SK-N-SH (cell line): ENCODE measurements around the gene MALAT1. TPM values are rescaled to one million over a fixed set of nuclear protein-coding genes. Genes with fewer than 3 reads are reported as not detected.

Source experiments
- CTCF ChIA-PET: fragments of 300-600, 350-600 bp; formaldehyde crosslinking; extraction: SDS; loops from one replicate; lab custom pipeline; 2021; lab: Yijun Ruan, JAX
- POLR2A ChIA-PET: fragments of 350-600 bp; sonication (Branson Sonifier 250); formaldehyde crosslinking; extraction: SDS; loops from one replicate; lab custom pipeline; 2020; ENCODE audit warnings: antibody characterized with exemption, inconsistent platforms; lab: Yijun Ruan, JAX
- DNase-seq: peaks from one replicate; pipeline ENCODE4 v3.0.0; 2012
- H2AFZ ChIP-seq: fragments of 200-600 bp; sonication (generic); 2 replicates; pipeline ENCODE4 v1.8.1; 2016; ENCODE audit warnings: antibody characterized with exemption, mild to moderate bottlenecking, low read depth
- H3F3A ChIP-seq: fragments of 200-600 bp; sonication (generic); replicated peaks from 2 replicates; pipeline ENCODE3; 2016; ENCODE audit warnings: antibody characterized with exemption, mild to moderate bottlenecking; ENCODE audit not compliant: insufficient read depth
- H3K27ac ChIP-seq, 2 experiments: fragments of 200-500 bp in 1 of 2; fragments of 200-600 bp in 1 of 2; sonication (Bioruptor generic) in 1 of 2; sonication (generic), shearing (Covaris generic) in 1 of 2; 2 replicates each; pipeline versions ENCODE4 v1.5.1 to v1.6.1; 2014 to 2016; ENCODE audit warnings: low read depth in 2 of 2, inconsistent platforms in 1 of 2, low read length in 1 of 2, mild to moderate bottlenecking in 1 of 2, mixed read lengths in 1 of 2
- H3K27me3 ChIP-seq: fragments of 200-600 bp; sonication (generic), shearing (Covaris generic); 2 replicates; pipeline ENCODE4 v1.6.1; 2016; ENCODE audit warnings: mixed run types; ENCODE audit not compliant: insufficient read depth
- H3K36me3 ChIP-seq, 2 experiments: fragments of 200-500 bp in 1 of 2; fragments of 200-600 bp in 1 of 2; sonication (Bioruptor generic) in 1 of 2; sonication (generic) in 1 of 2; replicated peaks in 1 of 2; 2 replicates each; pipeline versions ENCODE3 to v1.5.1; 2014 to 2016; ENCODE audit warnings: low read length in 1 of 2, mild to moderate bottlenecking in 1 of 2; ENCODE audit not compliant: insufficient read depth in 2 of 2, control insufficient read depth in 1 of 2
- H3K4me1 ChIP-seq, 2 experiments: fragments of 200-500 bp in 1 of 2; fragments of 200-600 bp in 1 of 2; sonication (Bioruptor generic) in 1 of 2; sonication (generic), shearing (Covaris generic) in 1 of 2; 2 replicates each; pipeline versions ENCODE4 v1.5.1 to v1.6.1; 2014 to 2016; ENCODE audit warnings: low read depth in 1 of 2, low read length in 1 of 2, mixed run types in 1 of 2; ENCODE audit not compliant: insufficient read depth in 2 of 2, control insufficient read depth in 1 of 2
- H3K4me2 ChIP-seq: fragments of 200-600 bp; sonication (generic), shearing (Covaris generic); 2 replicates; pipeline ENCODE4 v1.6.1; 2017; ENCODE audit warnings: mixed run types
- H3K4me3 ChIP-seq, 2 experiments: fragments of 200-500 bp in 1 of 2; fragments of 200-600 bp in 1 of 2; sonication (Bioruptor generic) in 1 of 2; sonication (generic), shearing (Covaris generic) in 1 of 2; 2 replicates each; pipeline versions ENCODE4 v1.5.1 to v1.8.1; 2014 to 2016; ENCODE audit warnings: low read depth in 2 of 2, inconsistent platforms in 1 of 2, low read length in 1 of 2, mild to moderate bottlenecking in 1 of 2, mixed read lengths in 1 of 2, moderate library complexity in 1 of 2
- H3K79me2 ChIP-seq: fragments of 200-600 bp; sonication (generic); 2 replicates; pipeline ENCODE4 v1.8.1; 2017; ENCODE audit warnings: mild to moderate bottlenecking; ENCODE audit not compliant: insufficient read depth
- H3K9ac ChIP-seq: fragments of 200-600 bp; sonication (generic); 2 replicates; pipeline ENCODE4 v1.6.1; 2017; ENCODE audit warnings: mixed run types
- H3K9me2 ChIP-seq: fragments of 200-600 bp; sonication (generic); 2 replicates; pipeline ENCODE4 v1.6.1; 2017; ENCODE audit warnings: mixed run types
- H3K9me3 ChIP-seq: fragments of 200-600 bp; sonication (generic); 2 replicates; pipeline ENCODE4 v1.6.1; 2017; ENCODE audit warnings: mixed run types, mild to moderate bottlenecking, moderate library complexity
- H4K20me1 ChIP-seq: fragments of 200-600 bp; sonication (generic); 2 replicates; pipeline ENCODE4 v1.6.1; 2017; ENCODE audit warnings: mild to moderate bottlenecking, mixed run types; ENCODE audit not compliant: insufficient read depth
- CHD2 ChIP-seq: fragments of 150-350 bp; IDR thresholded peaks from 2 replicates; pipeline ENCODE4 v1.6.1; 2018; ENCODE audit warnings: low read length; ENCODE audit not compliant: partially characterized antibody
- ELF1 ChIP-seq: IDR thresholded peaks from 2 replicates; pipeline ENCODE4 v1.4.0; 2012
- EP300 ChIP-seq, 2 experiments: IDR thresholded peaks; 2 replicates each; pipeline versions ENCODE4 v1.4.0 to v1.6.1; 2012; ENCODE audit warnings: borderline replicate concordance in 1 of 2, low read depth in 1 of 2, low read length in 1 of 2
- EZH2phosphoT487 ChIP-seq: fragments of 200-600 bp; sonication (generic); IDR thresholded peaks from 2 replicates; pipeline ENCODE4 v1.6.1; 2017; ENCODE audit warnings: low read depth, mixed run types, mild to moderate bottlenecking, antibody characterized with exemption, moderate library complexity, borderline replicate concordance
- FOSL2 ChIP-seq: IDR thresholded peaks from 2 replicates; pipeline ENCODE4 v1.4.0; 2012; ENCODE audit warnings: low read depth, mild to moderate bottlenecking, moderate library complexity, borderline replicate concordance
- FOXJ3 ChIP-seq: sonication (generic); formaldehyde crosslinking; IDR thresholded peaks from 2 replicates; pipeline ENCODE4 v1.5.1; 2020; ENCODE audit warnings: mild to moderate bottlenecking, missing genetic modification reagents
- GABPA ChIP-seq: IDR thresholded peaks from 2 replicates; pipeline ENCODE4 v1.4.0; 2012; ENCODE audit warnings: low read depth, mild to moderate bottlenecking
- GATA2 ChIP-seq: sonication (generic); formaldehyde crosslinking; IDR thresholded peaks from 2 replicates; pipeline ENCODE4 v1.5.0; 2020; ENCODE audit warnings: mild to moderate bottlenecking, missing genetic modification reagents
- JUND ChIP-seq: IDR thresholded peaks from 2 replicates; pipeline ENCODE4 v1.4.0; 2012
- MAX ChIP-seq: IDR thresholded peaks from 2 replicates; pipeline ENCODE4 v1.4.0; 2012; ENCODE audit warnings: low read depth
- MEF2A ChIP-seq: IDR thresholded peaks from 2 replicates; pipeline ENCODE4 v1.4.0; 2012; ENCODE audit warnings: low read depth, borderline replicate concordance
- MXI1 ChIP-seq: IDR thresholded peaks from 2 replicates; pipeline ENCODE4 v1.6.1; 2012; ENCODE audit warnings: mild to moderate bottlenecking, low read depth, low read length, improper control_type of control experiment
- NFIC ChIP-seq: IDR thresholded peaks from 2 replicates; pipeline ENCODE4 v1.4.0; 2012; ENCODE audit warnings: borderline replicate concordance
- POLR2AphosphoS5 ChIP-seq: IDR thresholded peaks from 2 replicates; pipeline ENCODE4 v1.6.1; 2012; ENCODE audit warnings: low read depth, low read length
- RAD21 ChIP-seq: IDR thresholded peaks from 2 replicates; pipeline ENCODE4 v1.6.1; 2012; ENCODE audit warnings: mild to moderate bottlenecking, low read length
- RCOR1 ChIP-seq: fragments of 150-350 bp; IDR thresholded peaks from 2 replicates; pipeline ENCODE4 v1.6.1; 2017; ENCODE audit warnings: antibody characterized with exemption, low read length
- REST ChIP-seq: IDR thresholded peaks from 2 replicates; pipeline ENCODE4 v1.6.1; 2012; ENCODE audit warnings: mild to moderate bottlenecking, low read depth, low read length, moderate library complexity
- SIN3A ChIP-seq: IDR thresholded peaks from 2 replicates; pipeline ENCODE4 v1.6.1; 2012; ENCODE audit warnings: low read depth, mild to moderate bottlenecking, low read length, moderate library complexity, borderline replicate concordance
- TAF1 ChIP-seq: IDR thresholded peaks from 2 replicates; pipeline ENCODE4 v1.6.1; 2012; ENCODE audit warnings: low read depth, mild to moderate bottlenecking, low read length, moderate library complexity, borderline replicate concordance
- TCF12 ChIP-seq: IDR thresholded peaks from 2 replicates; pipeline ENCODE4 v1.4.0; 2012
- TEAD4 ChIP-seq: IDR thresholded peaks from 2 replicates; pipeline ENCODE4 v1.4.0; 2012; ENCODE audit warnings: mild to moderate bottlenecking, borderline replicate concordance; ENCODE audit not compliant: insufficient read depth
- ZBTB33 ChIP-seq: IDR thresholded peaks from 2 replicates; pipeline ENCODE4 v1.4.0; 2012; ENCODE audit warnings: low read depth, borderline replicate concordance
- WGBS: methylation state at CpG from one replicate; pipeline ENCODE4 v1.1.6; 2017; ENCODE audit warnings: low lambda C conversion rate; 5-methylcytosine and 5-hydroxymethylcytosine counted together
- polyA plus RNA-seq, 3 experiments: library from polyadenylated mRNA; depleted of rRNA; stranded (reverse); fragments of >200 nt; gene quantifications; 2 replicates each; pipeline ENCODE4 v1.2.3, GENCODE V29; 2012
- TF ChIP-seq, protein P1 (sequence below): fragments of 150-350 bp; IDR thresholded peaks from 2 replicates; pipeline ENCODE4 v1.6.1; 2017; ENCODE audit warnings: antibody characterized with exemption, low read length, low read depth, borderline replicate concordance
- TF ChIP-seq, protein P2 (sequence below): fragments of 200-600 bp; sonication (generic); IDR thresholded peaks from 2 replicates; pipeline ENCODE4 v1.6.1; 2017; ENCODE audit warnings: antibody characterized with exemption, mild to moderate bottlenecking, moderate library complexity

The MALAT1 gene
- polyA plus RNA-seq, 1 of the 3 experiments (the other 2 are of a cell fraction): 285 TPM

GRCh38 chr11:65479184-65480145 lies 19.4 kb upstream of the MALAT1 start:
- ChIA-PET CTCF (interaction anchor here (0.8 to 7.5 kb wide), 14 partner anchors 8 to 150 kb away, joined by 3 to 78 read pairs (median 8); partner anchors contain the start of gene MALAT1), POLR2A (interaction anchor here (5.2 to 13.9 kb wide), 2 partner anchors 19 to 59 kb away, joined by 118 to 591 read pairs; partner anchors contain the start of genes MALAT1 and NEAT1)
- 37% methylated on average over 11 of the region's 11 CpGs for WGBS
- peak overlapping the region in 1 of 2 experiments; percentile 11; a peak in 1 of 4 replicates for H3K4me3 ChIP-seq
- H3K9ac ChIP-seq: peak overlapping the region; percentile 99
- peaks cover 59% of the 10 kb centered on the region for H3F3A ChIP-seq
- peaks cover 90% of the 10 kb centered on the region for H3K79me2 ChIP-seq
- no peaks in the 10 kb centered on the region for H4K20me1 ChIP-seq
- peaks cover 30 to 35% of the 10 kb centered on the region in 2 experiments for H3K4me1 ChIP-seq
- no peaks in the 10 kb centered on the region for H3K27me3 ChIP-seq
- peak overlapping the region; percentile 76 for H3K4me2 ChIP-seq
- H2AFZ ChIP-seq: no peak overlapping the region
- H3K27ac ChIP-seq: peak overlapping the region; percentile 71 to 100
- DNase-seq: peak; percentile 60
- H3K9me2 ChIP-seq: no peaks in the 10 kb centered on the region
- H3K9me3 ChIP-seq: no peaks in the 10 kb centered on the region
- no peaks in the 10 kb centered on the region for H3K36me3 ChIP-seq
- TF ChIP-seq GABPA: no peak
- peak; percentile 67 for TF ChIP-seq RAD21
- TF ChIP-seq FOSL2: no peak
- TF ChIP-seq FOXJ3: no peak
- TF ChIP-seq EP300 (IDR thresholded peaks at IDR 0.05; ENCODE audit: borderline replicate concordance in 1 of 2, low read depth in 1 of 2, low read length in 1 of 2): no peak
- no peak for TF ChIP-seq RCOR1
- no peak for TF ChIP-seq POLR2AphosphoS5
- TF ChIP-seq, protein P1, sequence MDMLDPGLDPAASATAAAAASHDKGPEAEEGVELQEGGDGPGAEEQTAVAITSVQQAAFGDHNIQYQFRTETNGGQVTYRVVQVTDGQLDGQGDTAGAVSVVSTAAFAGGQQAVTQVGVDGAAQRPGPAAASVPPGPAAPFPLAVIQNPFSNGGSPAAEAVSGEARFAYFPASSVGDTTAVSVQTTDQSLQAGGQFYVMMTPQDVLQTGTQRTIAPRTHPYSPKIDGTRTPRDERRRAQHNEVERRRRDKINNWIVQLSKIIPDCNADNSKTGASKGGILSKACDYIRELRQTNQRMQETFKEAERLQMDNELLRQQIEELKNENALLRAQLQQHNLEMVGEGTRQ: no peak
- no peak for TF ChIP-seq TCF12
- no peak for TF ChIP-seq TAF1
- no peak for TF ChIP-seq EZH2phosphoT487
- no peak for TF ChIP-seq REST
- no peak for TF ChIP-seq TEAD4
- TF ChIP-seq CHD2: no peak
- TF ChIP-seq MAX: no peak
- no peak for TF ChIP-seq MEF2A
- TF ChIP-seq, protein P2, sequence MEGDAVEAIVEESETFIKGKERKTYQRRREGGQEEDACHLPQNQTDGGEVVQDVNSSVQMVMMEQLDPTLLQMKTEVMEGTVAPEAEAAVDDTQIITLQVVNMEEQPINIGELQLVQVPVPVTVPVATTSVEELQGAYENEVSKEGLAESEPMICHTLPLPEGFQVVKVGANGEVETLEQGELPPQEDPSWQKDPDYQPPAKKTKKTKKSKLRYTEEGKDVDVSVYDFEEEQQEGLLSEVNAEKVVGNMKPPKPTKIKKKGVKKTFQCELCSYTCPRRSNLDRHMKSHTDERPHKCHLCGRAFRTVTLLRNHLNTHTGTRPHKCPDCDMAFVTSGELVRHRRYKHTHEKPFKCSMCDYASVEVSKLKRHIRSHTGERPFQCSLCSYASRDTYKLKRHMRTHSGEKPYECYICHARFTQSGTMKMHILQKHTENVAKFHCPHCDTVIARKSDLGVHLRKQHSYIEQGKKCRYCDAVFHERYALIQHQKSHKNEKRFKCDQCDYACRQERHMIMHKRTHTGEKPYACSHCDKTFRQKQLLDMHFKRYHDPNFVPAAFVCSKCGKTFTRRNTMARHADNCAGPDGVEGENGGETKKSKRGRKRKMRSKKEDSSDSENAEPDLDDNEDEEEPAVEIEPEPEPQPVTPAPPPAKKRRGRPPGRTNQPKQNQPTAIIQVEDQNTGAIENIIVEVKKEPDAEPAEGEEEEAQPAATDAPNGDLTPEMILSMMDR: peak; percentile 60
- TF ChIP-seq ZBTB33: no peak
- TF ChIP-seq MXI1: peak; percentile 57; the same call in 1 of the 2 replicates
- TF ChIP-seq SIN3A: no peak
- no peak for TF ChIP-seq NFIC
- TF ChIP-seq JUND: no peak
- TF ChIP-seq GATA2 (CRISPR knock-in tag): no peak
- TF ChIP-seq ELF1: no peak
